Measurements from ENCODE around the gene TFIP11. TPM values are rescaled to one million over a fixed set of nuclear protein-coding genes. Genes with fewer than 3 reads are reported as not detected.

TFIP11 gene
- total RNA-seq, 2 donors from 2014 or later: 28.4 to 28.9 TPM

- H3K36me3 Mint-ChIP-seq (ENCODE audit: low read depth): peaks cover 32% of the 10 kb centered on the region
- H3K27me3 Mint-ChIP-seq (ENCODE audit: insufficient read depth): no peaks in the 10 kb centered on the region
- no peaks in the 10 kb centered on the region for H3K27me3 ChIP-seq (ENCODE audit: control insufficient read depth, insufficient read depth, low read length, poor library complexity, severe bottlenecking)
- peaks cover 41% of the 10 kb centered on the region for H3K36me3 ChIP-seq (ENCODE audit: control insufficient read depth, insufficient read depth, low read length)
- H3K4me3 Mint-ChIP-seq: no peak overlapping the region
- no peak overlapping the region for H3K4me3 ChIP-seq (ENCODE audit: low read length)
- 96 to 100% methylated on average over 1 to 5 of the region's 5 CpGs for WGBS, 2 experiments (ENCODE audit: insufficient coverage in 1 of 2, insufficient read length in 1 of 2)
- H3K9me3 Mint-ChIP-seq: no peaks in the 10 kb centered on the region
- peaks cover 3% of the 10 kb centered on the region for H3K4me1 ChIP-seq (ENCODE audit: control insufficient read depth, insufficient read depth, low read length)
- no peak for DNase-seq
- H3K27ac Mint-ChIP-seq: no peak overlapping the region
- TF ChIP-seq CTCF (conservative IDR thresholded peaks at IDR 0.05): no peak
- no peak overlapping the region for H3K9ac ChIP-seq (ENCODE audit: extremely low read depth, low read length, poor library complexity, severe bottlenecking)
- H3K27ac ChIP-seq (ENCODE audit: low read depth, low read length): no peak overlapping the region
- H3K4me1 Mint-ChIP-seq: peaks cover 19% of the 10 kb centered on the region
- no peaks in the 10 kb centered on the region for H3K9me3 ChIP-seq (ENCODE audit: control insufficient read depth, low read length)
Observed at GRCh38 chr22:26486394-26486793, 25.9 kb downstream of the TFIP11 start.

- peaks cover 36% of the 10 kb centered on the region for H3K36me3 ChIP-seq (ENCODE audit: control insufficient read depth, insufficient read depth, low read length)
- Mint-ChIP-seq H3K27ac (no peak overlapping the region), H3K4me3 (no peak overlapping the region), H3K27me3 (ENCODE audit: insufficient read depth) (no peaks in the 10 kb centered on the region), H3K36me3 (ENCODE audit: low read depth) (peaks cover 31% of the 10 kb centered on the region), H3K9me3 (no peaks in the 10 kb centered on the region), H3K4me1 (peaks cover 24% of the 10 kb centered on the region)
- H3K27me3 ChIP-seq (ENCODE audit: control insufficient read depth, insufficient read depth, low read length, poor library complexity, severe bottlenecking): no peaks in the 10 kb centered on the region
- 85 to 86% methylated on average over 3 of the region's 3 CpGs for WGBS, 2 experiments (ENCODE audit: insufficient coverage in 1 of 2, insufficient read length in 1 of 2)
- H3K9me3 ChIP-seq (ENCODE audit: control insufficient read depth, low read length): no peaks in the 10 kb centered on the region
- peaks cover 3% of the 10 kb centered on the region for H3K4me1 ChIP-seq (ENCODE audit: control insufficient read depth, insufficient read depth, low read length)
- no peak for DNase-seq
- H3K27ac ChIP-seq (ENCODE audit: low read depth, low read length): no peak overlapping the region
- no peak overlapping the region for H3K9ac ChIP-seq (ENCODE audit: extremely low read depth, low read length, poor library complexity, severe bottlenecking)
- no peak overlapping the region for H3K4me3 ChIP-seq (ENCODE audit: low read length)
- TF ChIP-seq CTCF (conservative IDR thresholded peaks at IDR 0.05): no peak
Observed at GRCh38 chr22:26485806-26486390, 26.4 kb downstream of the TFIP11 start.

GRCh38 chr22:26485013-26485412 is 27.3 kb downstream of the TFIP11 start:
- Histone ChIP-seq H3K36me3 (ENCODE audit: control insufficient read depth, insufficient read depth, low read length) (peaks cover 27% of the 10 kb centered on the region), H3K27ac (ENCODE audit: low read depth, low read length) (no peak overlapping the region), H3K27me3 (ENCODE audit: control insufficient read depth, insufficient read depth, low read length, poor library complexity, severe bottlenecking) (no peaks in the 10 kb centered on the region), H3K4me1 (ENCODE audit: control insufficient read depth, insufficient read depth, low read length) (peaks cover 3% of the 10 kb centered on the region), H3K9ac (ENCODE audit: extremely low read depth, low read length, poor library complexity, severe bottlenecking) (peak overlapping the region; percentile 91), H3K9me3 (ENCODE audit: control insufficient read depth, low read length) (no peaks in the 10 kb centered on the region), H3K4me3 (ENCODE audit: low read length) (peak overlapping the region; percentile 100)
- H3K9me3 Mint-ChIP-seq: no peaks in the 10 kb centered on the region
- no peak for DNase-seq
- peaks cover 31% of the 10 kb centered on the region for H3K36me3 Mint-ChIP-seq (ENCODE audit: low read depth)
- peaks cover 29% of the 10 kb centered on the region for H3K4me1 Mint-ChIP-seq
- WGBS, 2 experiments (ENCODE audit: insufficient coverage in 1 of 2, insufficient read length in 1 of 2): 86 to 92% methylated on average over 7 of the region's 7 CpGs
- no peaks in the 10 kb centered on the region for H3K27me3 Mint-ChIP-seq (ENCODE audit: insufficient read depth)
- H3K27ac Mint-ChIP-seq: peak overlapping the region; percentile 65
- H3K4me3 Mint-ChIP-seq: peak overlapping the region; percentile 88
- no peak for TF ChIP-seq CTCF (conservative IDR thresholded peaks at IDR 0.05)

All from endodermal cell (in vitro differentiated cells).